GM12892 (cell line): ENCODE measurements around the gene ZSCAN2.

ENCODE experiments used
- POLR2A ChIP-seq: IDR thresholded peaks from 2 replicates; pipeline ENCODE4 v1.6.1; 2011; ENCODE audit warnings: low read depth, low read length, control low read depth
- POLR2AphosphoS5 ChIP-seq: IDR thresholded peaks from 2 replicates; pipeline ENCODE4 v1.6.1; 2011; ENCODE audit warnings: low read depth, low read length, control low read depth
- TAF1 ChIP-seq: IDR thresholded peaks from 2 replicates; pipeline ENCODE4 v1.6.1; 2011; ENCODE audit warnings: low read depth, mild to moderate bottlenecking, control low read depth, low read length, borderline replicate concordance

DNA sequence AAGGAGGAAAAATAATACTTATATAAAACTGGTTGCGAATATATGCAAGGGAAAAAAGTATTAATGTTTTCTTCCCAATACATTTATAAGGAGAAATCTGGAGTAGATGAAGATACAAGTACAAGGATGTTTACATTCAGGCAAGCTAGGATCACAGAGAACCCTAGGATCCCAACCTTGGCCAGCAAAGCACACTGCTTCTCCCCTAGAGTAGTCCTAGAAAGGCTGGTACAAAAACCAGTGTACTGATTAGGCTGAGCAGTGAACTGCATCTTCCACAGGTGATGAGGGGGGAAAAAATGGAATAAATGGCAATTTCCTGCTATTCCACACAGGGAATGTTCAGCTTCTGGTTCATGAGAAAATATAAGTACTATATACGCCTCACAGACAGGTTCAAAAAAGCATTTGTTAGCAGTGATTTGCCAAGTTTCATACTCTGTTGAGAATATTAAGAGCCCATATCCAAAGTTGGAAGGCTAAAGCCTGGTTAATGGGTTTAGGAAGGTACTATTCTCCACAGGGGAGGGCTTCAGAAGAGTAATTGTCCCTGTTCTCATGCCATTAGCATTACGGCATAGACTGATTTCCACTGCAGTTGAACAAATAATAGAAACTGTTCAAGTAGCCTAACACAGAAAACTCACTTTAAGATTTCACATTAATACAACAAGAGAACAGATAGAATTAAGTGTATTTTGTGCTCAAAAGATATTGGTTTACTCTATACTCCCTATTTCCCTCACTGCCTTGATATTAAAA lies 67.6 kb downstream of the ZSCAN2 start:
- TF ChIP-seq POLR2A (no peak), POLR2AphosphoS5 (no peak), TAF1 (no peak)
